Lower lobe of right lung (tissue), 2 donors: Measurements from ENCODE around the gene PJVK. TPM values are rescaled to one million over a fixed set of nuclear protein-coding genes. Genes with fewer than 3 reads are reported as not detected.
A peak's percentile ranks its signal among the peaks of the same experiment; 100 is the strongest.

Experiments
- ATAC-seq, 2 donors: fragments of 200-7000 bp; cut with Tn5 transposase; one replicate each; pipeline ENCODE4 v1.9.1; 2020 to 2022; ENCODE audit warnings: mild to moderate bottlenecking in 2 of 2, moderate library complexity in 2 of 2
- DNase-seq: peaks from one replicate; pipeline ENCODE4 v3.0.0-alpha.2; 2020
- H3K27ac ChIP-seq: fragments of 200-600 bp; one replicate; pipeline ENCODE4 v1.8.0; 2022
- H3K27me3 ChIP-seq: fragments of 200-600 bp; one replicate; pipeline ENCODE4 v1.8.0; 2022; ENCODE audit warnings: low read depth
- H3K36me3 ChIP-seq: fragments of 200-600 bp; one replicate; pipeline ENCODE4 v1.8.0; 2022; ENCODE audit warnings: mild to moderate bottlenecking
- H3K4me1 ChIP-seq: fragments of 200-600 bp; one replicate; pipeline ENCODE4 v1.8.0; 2022
- H3K4me3 ChIP-seq: fragments of 200-600 bp; one replicate; pipeline ENCODE4 v1.8.0; 2022; ENCODE audit warnings: mild to moderate bottlenecking
- H3K9me3 ChIP-seq: fragments of 200-600 bp; one replicate; pipeline ENCODE4 v1.8.0; 2022
- intact Hi-C: fragments of 100-400 bp; cut with DNase I; formaldehyde crosslinking; loops from one replicate; pipeline ENCODE4 v1.11.0; 2022
- long read RNA-seq: library from polyadenylated mRNA; unstranded; transcript quantifications from one replicate; pipeline ENCODE4 v2.0.0, GENCODE V29; 2021
- total RNA-seq: library from RNA; stranded (reverse); fragmentation: NEBNext Ultra II Directional; extraction: Animal tissue kit (Norgen Biotek cat#: 25700); gene quantifications from one replicate; pipeline ENCODE4 v1.2.1, GENCODE V29; 2021
- TF ChIP-seq, protein P1 (sequence below): fragments of 200-600 bp; IDR thresholded peaks from one replicate; pipeline ENCODE4 v1.8.0; 2022; ENCODE audit warnings: antibody characterized with exemption, mild to moderate bottlenecking
- donor health status: DM: no; HTN: yes; CAD: no; lungs with severe emphysema.

PJVK gene, protein sequence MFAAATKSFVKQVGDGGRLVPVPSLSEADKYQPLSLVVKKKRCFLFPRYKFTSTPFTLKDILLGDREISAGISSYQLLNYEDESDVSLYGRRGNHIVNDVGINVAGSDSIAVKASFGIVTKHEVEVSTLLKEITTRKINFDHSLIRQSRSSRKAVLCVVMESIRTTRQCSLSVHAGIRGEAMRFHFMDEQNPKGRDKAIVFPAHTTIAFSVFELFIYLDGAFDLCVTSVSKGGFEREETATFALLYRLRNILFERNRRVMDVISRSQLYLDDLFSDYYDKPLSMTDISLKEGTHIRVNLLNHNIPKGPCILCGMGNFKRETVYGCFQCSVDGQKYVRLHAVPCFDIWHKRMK
- total RNA-seq = 3.0 TPM
- long read RNA-seq, partial matches to known transcripts = 0 of 2 reads
- long read RNA-seq, other reads (novel, unspliced or antisense) = 2 of 2 reads

DNA sequence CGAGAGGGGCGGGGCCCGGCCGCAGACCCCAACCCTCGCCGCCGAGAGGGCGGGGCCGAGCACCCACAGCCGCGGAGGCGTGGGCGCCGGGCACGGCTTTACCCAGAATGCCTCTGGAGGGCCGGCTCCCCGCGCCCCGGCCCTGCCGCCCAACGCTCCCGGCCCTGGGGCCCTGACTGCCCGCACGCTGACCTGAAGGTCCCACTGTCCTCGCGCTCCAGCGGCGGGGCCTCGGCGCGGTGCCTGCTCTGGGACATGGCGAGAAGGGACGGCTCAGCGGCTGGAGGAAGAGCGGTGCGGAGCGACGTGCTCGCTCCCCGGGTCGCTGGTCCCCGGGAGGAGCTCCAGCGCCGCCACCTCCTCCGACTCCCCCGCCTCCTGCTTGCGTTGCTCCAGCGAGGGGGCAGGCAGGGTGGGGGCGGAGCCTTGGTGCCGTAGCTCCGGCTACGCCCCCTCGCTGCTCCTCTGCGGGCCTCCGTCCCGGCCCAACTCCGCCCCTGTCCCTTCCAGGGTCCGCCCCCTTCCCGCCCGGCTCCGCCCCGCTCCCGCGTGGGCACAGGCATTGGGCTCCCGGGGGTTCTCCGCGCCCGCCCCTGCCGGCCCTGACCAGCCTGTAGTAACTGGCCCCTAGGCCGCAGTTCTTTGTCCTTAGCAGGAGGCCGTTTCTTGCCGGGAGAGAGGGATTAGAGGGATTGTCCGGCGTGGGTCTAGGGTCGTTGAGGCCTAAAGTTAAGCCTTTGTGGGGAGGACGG, at the start of gene PJVK, which contains the start of gene PRKRA:
PJVK (plus strand) TSS at position 605 of the 752 bp plus-strand sequence. CDS start 2,032 bp downstream, outside the sequence.
PRKRA (minus strand) TSS at position 402 of the 752 bp plus-strand sequence; CDS start at position 257, 145 bp downstream.
- peak; percentile 98 to 99 for ATAC-seq
- no peaks in the 10 kb centered on the region for H3K9me3 ChIP-seq
- H3K27ac ChIP-seq = peak within 1 kb of the TSS; percentile 97
- peak; percentile 99 for DNase-seq
- peaks cover 26% of the 10 kb centered on the region for H3K36me3 ChIP-seq
- peaks cover 24% of the 10 kb centered on the region for H3K4me1 ChIP-seq
- intact Hi-C loops = no loop called here
- peak within 1 kb of the TSS; percentile 77 for H3K4me3 ChIP-seq
- no peaks in the 10 kb centered on the region for H3K27me3 ChIP-seq
- TF ChIP-seq, protein P1, sequence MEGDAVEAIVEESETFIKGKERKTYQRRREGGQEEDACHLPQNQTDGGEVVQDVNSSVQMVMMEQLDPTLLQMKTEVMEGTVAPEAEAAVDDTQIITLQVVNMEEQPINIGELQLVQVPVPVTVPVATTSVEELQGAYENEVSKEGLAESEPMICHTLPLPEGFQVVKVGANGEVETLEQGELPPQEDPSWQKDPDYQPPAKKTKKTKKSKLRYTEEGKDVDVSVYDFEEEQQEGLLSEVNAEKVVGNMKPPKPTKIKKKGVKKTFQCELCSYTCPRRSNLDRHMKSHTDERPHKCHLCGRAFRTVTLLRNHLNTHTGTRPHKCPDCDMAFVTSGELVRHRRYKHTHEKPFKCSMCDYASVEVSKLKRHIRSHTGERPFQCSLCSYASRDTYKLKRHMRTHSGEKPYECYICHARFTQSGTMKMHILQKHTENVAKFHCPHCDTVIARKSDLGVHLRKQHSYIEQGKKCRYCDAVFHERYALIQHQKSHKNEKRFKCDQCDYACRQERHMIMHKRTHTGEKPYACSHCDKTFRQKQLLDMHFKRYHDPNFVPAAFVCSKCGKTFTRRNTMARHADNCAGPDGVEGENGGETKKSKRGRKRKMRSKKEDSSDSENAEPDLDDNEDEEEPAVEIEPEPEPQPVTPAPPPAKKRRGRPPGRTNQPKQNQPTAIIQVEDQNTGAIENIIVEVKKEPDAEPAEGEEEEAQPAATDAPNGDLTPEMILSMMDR = no peak

DNA sequence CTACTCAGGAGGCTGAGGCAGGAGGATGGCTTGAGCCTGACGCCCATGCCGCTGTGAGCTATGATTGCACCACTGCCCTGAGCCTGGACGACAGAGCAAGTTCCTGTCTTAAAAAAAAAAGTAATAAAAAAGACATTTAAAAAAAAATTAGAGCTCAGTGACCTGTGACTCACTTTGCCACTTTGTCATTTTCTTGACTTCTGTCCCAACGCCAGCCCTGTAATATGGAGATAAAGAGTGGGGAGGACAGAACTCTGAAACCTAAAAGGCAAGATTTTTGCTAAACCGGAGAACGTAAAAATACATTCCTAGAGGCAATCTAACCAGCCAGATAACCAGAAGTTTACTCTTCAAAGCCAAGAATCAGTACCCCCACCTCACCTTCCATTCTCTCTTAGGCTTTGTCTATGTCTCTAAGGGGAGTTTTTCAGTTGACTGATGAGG, 49.2 kb upstream of the PJVK start:
- no peak overlapping the region for H3K4me3 ChIP-seq
- no peaks in the 10 kb centered on the region for H3K27me3 ChIP-seq
- DNase-seq (no peak), ATAC-seq (no peak)
- H3K36me3 ChIP-seq = no peaks in the 10 kb centered on the region
- no peak overlapping the region for H3K27ac ChIP-seq
- intact Hi-C loops = no loop called here
- H3K9me3 ChIP-seq = no peaks in the 10 kb centered on the region
- TF ChIP-seq, protein P1 = no peak
- no peaks in the 10 kb centered on the region for H3K4me1 ChIP-seq

DNA sequence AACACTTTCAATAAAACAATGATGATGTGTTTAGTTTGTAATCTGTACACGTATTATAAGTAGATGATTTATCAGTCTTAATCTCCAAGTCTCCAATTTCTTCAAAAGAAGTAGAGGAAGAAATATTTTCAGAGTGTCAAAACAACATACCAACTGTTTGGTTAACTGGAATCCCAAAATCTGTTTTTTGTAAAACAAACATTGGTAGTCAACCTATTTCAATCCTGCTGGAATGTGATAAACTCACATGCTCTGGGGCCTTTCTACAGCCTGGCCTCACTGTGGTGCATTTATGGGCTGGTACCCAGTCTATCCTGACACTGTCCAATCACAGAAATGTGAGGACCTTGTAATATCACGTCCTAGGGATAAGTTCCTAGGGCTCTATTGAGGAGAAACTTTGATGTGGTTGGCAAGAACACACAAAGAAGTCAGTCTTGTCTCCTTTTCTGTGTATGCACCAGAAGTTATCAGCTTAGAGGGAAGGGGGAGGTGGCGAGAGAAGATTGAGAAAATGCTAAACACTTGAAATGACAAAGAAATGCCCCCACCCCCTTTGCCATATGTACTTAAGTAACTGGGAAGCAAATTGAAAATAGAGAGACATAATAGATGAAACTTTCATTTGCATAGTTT, 47.4 kb upstream of the PJVK start:
- Histone ChIP-seq H3K36me3 (no peaks in the 10 kb centered on the region), H3K27me3 (no peaks in the 10 kb centered on the region), H3K4me1 (no peaks in the 10 kb centered on the region), H3K4me3 (no peak overlapping the region), H3K9me3 (no peaks in the 10 kb centered on the region), H3K27ac (no peak overlapping the region)
- TF ChIP-seq, protein P1 = no peak
- DNase-seq = no peak
- intact Hi-C loops = no loop called here
- ATAC-seq = no peak

DNA sequence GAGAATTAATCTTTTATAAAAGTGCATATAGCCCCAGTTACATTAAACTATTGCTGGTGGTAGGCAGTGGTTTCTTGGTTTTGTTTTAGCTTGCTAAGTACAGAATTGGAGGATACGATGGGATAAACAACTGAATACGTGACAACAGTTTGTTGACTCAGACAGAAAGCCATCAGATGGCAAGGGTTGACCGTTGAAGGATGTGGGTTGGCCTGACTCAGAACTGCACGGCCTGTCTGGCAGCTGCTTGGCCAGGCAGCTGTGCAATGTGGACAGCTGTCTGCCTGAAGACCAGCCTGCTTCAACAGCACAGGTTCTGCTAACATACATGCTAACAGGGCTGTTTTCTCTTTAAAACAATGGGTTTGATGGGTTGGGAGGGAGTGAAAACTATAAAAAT, 46.8 kb upstream of the PJVK start:
- H3K27ac ChIP-seq = no peak overlapping the region
- no peak overlapping the region for H3K4me3 ChIP-seq
- H3K27me3 ChIP-seq = no peaks in the 10 kb centered on the region
- no peaks in the 10 kb centered on the region for H3K9me3 ChIP-seq
- TF ChIP-seq, protein P1 = no peak
- no peak for DNase-seq
- H3K36me3 ChIP-seq = no peaks in the 10 kb centered on the region
- H3K4me1 ChIP-seq = no peaks in the 10 kb centered on the region
- peak; percentile 48 to 73 for ATAC-seq
- intact Hi-C loops = no loop called here

DNA sequence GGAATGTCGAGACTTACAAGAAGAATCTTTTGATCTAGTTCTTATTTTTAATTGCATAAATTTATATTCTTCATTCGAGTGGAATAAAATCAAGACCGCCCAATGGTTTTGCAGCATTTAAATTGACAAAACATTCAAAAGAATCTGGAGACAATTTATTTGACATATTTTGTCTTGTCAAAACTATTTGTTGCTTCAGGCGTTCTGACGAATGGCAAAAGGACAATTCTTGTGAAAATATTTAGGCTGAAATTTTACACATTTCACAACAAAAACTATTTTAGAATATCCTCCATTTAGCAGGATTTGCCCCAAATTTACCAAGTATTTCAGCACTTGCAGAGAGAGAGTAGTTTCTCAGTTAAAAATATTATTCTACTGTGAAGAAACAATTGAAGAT, 41.9 kb upstream of the PJVK start:
- no peaks in the 10 kb centered on the region for H3K9me3 ChIP-seq
- TF ChIP-seq, protein P1 = no peak
- no peak overlapping the region for H3K27ac ChIP-seq
- intact Hi-C loops = no loop called here
- DNase-seq (no peak), ATAC-seq (no peak)
- no peaks in the 10 kb centered on the region for H3K36me3 ChIP-seq
- H3K27me3 ChIP-seq = no peaks in the 10 kb centered on the region
- no peak overlapping the region for H3K4me3 ChIP-seq
- H3K4me1 ChIP-seq = peaks cover 5% of the 10 kb centered on the region
